Posterior cingulate gyrus (tissue), 11 donors: ENCODE results near the gene THAP11.
"Not testable (repeated sequence)": the region's sequence is repeated elsewhere in the genome, so short reads cannot be mapped to it uniquely, and the experiment has no call there.

ENCODE experiments used
- DNase-seq, 10 donors: peaks; one replicate each; pipeline versions ENCODE4 v3.0.0 to v3.0.0-alpha.2; 2020 to 2021; ENCODE audit warnings: mixed read lengths in 3 of 10
- intact Hi-C: fragments of 100-400 bp; cut with DNase I; formaldehyde crosslinking; loops from one replicate; pipeline ENCODE4 v1.15.1; 2023

THAP11 gene

DNA sequence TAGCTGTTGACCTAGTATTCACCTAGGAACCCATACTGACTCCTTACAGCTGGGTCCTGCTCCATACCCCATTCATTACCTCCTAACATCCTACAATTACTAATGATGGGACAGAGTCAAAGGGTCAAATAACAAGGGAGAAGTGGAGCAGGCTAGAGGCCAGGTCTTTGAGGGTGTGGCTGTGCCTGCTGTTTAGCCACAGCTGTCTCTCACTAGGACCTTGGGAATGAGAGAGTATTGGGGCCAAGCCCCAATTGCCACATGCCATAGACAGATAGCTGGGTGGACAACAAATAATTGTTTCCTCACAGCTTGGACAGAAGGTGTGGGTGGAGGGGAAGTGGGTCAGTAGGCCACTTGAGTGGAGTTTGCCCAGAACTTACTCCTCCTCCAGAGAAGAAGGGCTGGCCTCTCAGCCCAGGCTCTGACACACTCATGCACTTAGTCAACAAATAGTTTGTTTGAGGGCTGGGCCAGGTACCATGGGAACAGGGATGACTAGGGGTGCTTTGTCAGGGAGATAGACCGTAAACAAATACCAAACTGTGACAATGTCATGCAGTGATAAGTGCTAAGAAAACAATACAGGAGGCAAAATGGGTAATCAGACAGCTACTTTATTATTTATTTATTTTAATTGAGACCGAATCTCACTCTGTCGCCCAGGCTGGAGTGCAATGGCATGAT is 15.6 kb downstream of the THAP11 start:
- intact Hi-C loops: no loop called here

DNA sequence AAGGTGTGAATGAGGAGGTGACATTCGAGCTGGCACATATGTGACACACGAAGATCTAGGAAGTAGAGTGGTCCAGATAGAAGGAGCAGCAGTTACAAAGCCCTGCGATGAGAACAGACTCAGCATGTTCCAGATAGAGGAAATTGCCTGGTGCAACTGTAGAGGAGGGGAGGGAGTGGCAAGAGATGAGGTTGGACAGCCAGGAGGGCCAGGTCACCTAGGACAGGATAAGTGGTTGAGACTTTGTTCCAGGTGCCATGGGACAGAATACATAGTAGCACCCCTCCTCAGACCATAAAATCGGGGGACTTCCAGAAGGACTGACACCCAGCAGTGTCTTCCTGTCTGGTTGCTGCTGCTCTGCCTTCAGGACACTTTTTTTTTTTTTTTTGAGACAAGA is 16.4 kb downstream of the THAP11 start:
- intact Hi-C loops: no loop called here
- no peak for DNase-seq

More for the DNA sequence above, 15.6 kb downstream of the THAP11 start:
- DNase-seq: no peak

DNA sequence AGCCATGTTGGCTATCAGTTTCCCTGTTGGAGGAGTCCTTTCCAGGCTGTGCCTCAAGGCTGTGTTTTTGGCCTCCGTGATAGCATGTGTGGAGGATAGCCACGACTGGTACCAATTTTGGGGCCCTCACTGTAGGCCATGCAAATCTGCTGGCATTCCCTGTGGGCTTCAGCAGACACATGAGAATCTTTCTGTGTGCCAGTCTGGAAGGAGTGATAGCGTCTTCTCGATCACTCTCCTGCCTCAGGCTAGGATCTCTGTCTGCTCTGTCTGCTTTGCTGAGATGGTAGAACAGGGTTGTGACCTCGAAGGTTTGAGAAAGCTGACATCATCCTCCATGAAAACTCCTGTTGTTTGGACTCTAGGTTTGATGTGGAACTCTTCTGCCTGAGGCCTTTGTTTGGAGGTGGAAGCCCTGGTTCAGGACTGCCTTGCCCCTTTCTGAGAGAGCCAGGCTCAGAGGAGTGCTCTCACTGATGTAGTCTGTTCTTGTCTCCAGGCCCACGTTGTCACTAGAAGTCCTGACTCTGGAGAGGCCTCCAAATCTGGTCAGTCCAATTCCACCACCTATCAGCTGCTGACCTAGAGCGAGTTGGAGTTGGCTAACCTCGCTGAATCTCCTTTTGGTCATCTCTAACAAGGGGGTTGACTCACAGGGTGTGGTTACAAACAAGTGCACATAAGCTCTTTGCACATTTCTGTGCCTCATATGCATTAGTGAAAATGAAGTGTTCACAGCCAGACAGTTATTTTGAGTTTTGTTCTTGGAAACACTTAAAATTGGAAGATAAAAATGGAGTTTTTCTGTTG is 18.7 kb downstream of the THAP11 start:
- DNase-seq: no peak
- intact Hi-C loops: no loop called here

DNA sequence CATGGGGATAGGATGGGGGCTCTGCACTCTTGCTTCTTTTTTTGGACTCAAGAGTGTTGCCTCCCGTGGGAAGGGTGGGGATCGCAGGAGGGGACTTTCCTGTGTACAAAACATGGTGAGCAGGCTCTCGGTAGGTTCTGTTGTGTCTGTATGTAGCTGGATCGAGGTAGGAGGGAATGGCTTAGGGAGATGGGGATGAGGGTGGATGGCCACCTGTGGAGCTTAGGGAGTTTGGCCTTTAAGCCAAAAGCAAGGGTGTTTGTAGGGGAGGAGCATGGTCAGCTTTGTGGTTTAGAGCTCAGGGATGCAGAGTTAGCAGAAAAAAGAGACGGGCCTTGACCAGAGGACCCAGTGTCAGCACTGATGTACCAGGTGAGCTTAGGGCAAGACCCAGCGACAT is 19.8 kb downstream of the THAP11 start:
- no peak for DNase-seq
- intact Hi-C loops: no loop called here

DNA sequence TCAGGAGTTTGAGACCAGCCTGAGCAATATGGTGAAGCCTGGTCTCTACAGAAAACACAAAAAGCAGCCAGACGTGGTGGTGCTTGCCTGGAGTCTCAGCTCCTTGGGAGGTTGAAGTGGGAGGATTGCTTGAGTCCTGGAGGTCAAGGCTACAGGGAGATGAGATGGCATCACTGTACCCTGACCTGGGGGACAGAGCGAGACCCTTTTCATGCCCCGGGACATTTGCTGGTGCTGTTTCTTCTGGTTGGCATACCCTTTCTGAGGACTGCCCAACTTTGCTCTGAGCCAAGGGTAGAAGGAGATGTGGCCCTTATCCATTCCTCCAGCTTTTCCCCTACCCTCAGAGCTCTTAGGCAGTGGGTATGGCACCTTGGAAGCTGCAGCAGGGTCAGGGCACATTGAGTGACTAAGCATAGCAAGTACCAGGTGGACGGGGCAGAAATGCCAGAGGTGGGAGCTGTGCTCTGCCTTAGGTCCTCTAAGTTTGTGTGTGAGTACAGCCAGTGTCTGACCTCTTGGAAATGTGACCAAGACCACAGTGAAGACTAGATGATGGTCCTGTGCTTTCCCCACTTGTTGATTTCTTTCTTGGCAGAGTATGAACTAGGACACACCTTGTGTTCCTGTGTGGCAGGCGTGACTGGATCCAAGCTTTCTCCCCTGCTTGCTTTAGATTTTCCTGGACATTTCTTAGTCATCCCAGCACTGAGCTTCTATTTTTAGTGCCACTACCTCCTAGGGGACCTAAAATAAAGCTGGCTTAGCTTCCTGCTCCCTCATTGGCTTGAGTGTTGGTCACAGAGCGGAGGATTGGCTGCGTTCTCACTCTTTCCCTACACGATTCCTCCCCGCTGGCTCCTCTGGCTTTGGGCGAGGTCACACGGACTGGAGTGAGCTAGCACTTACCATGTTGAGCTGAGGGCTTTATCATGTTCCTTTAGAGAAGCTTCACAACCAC is 20.8 kb downstream of the THAP11 start:
- peak in 8 of 10 donors; percentile 49 to 94 (median 69) for DNase-seq
- intact Hi-C loops: no loop called here

DNA sequence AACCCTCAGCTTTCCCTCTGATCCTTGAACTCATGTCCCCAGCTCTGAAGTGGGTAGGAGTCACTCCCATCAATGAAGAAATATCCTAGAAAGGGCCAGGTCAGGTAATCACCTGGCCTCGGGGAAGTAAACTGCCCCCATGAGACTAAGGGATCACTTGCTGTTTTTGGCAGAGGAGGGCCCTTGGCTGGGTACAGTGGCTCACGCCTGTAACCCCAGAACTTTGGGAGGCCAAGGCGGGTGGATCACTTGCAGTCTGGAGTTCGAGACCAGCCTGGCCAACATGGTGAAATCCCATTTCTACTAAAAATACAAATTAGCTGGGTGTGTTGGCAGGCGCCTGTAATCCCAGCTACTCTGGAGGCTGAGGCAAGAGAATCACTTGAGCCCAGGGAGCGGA is 21.9 kb downstream of the THAP11 start:
- DNase-seq, intact Hi-C loops: not testable (repeated sequence)

DNA sequence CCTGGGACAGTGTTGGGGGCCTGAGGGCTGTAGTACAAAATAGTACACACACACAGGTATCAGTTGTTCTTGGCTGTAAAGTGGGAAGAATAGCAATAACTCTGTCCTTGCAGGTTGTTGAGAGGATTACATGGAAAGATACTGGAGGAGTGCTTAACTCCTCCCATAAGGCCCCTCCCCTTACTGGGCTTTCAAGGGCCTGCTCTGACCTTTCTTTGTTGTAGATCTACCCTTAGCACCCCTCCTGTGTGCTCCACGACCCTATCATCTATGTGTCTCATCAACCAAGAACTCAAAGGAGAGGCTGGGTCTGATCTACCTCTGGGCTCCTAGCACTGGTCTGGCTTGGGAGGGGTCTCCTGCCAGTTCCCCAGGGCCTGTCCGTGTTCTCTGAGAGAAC is 22.5 kb downstream of the THAP11 start:
- intact Hi-C loops: no loop called here
- DNase-seq: no peak

DNA sequence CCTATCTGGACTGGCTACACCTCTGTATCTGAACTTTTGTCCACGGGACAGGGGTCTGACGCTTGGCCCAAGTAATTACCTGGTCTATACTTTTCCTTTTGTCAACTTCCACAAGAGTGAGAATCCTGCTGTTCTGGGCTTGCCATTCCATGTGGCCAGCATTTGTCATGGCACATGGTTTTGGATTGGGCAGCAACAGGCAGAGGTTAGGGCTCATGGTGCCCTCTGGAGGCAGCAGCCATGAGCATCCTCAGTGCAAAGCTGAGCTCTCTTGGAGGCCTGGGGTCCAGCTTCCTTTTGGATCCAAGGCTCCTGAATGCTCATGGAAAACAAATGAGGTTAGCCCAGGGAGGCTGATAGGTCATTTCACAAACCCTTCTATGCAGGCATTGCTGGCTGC is 23.2 kb downstream of the THAP11 start:
- DNase-seq: no peak
- intact Hi-C loops: no loop called here

DNA sequence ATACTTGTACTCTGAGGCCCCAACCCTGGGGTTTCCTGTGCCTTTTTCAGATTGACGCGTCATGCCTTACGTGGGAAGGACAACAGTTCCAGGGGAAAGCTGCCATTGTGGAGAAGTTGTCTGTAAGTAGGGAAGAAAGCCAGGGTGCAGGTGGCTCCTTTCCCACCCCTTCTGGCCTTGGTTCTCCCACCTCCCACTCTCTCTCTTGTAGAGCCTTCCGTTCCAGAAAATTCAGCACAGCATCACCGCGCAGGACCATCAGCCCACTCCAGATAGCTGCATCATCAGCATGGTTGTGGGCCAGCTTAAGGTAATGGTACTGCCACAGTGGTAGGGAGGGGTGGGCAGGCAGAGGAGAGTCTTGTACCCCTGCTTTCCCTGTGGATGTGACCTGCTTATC is 26.2 kb downstream of the THAP11 start:
- DNase-seq: peak in 8 of 10 donors; percentile 30 to 90 (median 54)

DNA sequence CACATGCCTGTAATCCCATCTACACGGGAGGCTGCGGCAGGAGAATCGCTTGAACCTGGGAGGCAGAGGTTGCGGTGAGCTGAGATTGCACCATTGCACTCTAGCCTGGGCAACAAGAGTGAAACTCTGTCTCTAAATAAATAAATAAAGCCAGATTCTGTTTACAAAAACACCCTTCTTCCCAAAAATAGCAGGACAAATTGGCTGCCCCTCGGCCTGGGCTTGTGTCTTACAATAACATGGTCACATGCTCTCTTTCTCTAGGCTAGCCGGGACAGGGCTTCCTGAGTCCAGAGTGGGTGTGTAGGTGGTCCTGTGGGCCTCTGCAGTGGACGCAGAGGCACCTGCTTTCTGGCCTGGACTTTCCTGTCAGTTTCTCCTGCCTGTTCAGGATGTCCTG is 27.5 kb downstream of the THAP11 start:
- DNase-seq: no peak
- intact Hi-C loops: no loop called here

More for the DNA sequence above, 26.2 kb downstream of the THAP11 start:
- intact Hi-C loops: no loop called here

DNA sequence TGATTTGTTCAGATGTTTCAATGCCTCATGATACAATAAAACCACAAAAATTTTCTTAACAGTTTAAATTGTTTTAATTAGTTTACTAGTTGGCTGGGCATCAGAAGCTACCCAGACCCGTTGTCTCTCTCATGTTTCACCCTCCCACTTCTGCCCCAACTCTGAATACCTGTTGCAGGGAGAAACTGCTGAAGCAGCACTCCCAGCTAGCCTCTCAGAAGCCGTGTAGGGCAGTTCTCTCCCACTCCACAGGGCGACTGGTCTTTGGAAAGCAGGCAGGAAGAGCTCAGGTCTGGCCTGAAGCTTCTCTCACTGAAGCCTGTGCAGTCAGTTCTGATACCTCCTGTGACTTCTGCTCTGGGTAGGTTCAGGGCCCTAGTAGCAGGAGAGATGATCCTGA is 29.1 kb downstream of the THAP11 start:
- DNase-seq: no peak
- intact Hi-C loops: no loop called here

DNA sequence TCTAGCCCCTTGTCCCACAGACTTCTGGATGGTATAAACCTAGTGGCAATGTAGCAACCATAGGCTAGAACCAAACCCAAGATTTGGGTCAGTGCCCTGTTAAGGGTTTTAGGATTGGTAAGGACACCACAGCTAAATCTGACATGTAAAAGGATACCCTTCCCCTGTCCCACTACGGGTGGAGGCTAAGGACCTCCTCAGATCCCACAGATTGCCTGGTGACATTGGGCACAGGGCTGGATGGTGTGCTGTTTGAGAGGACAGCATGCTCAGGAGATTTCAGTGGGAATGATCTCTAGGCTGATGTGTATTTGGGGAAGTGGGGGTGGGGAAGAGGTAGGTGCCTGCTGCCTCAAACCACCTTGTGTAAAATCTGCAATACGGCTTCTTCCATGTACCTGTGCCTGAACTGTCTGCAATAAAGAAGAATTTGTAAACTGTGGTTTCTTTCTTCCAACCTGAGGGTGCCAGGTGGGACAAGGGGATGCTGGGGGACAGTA is 30.1 kb downstream of the THAP11 start:
- intact Hi-C loops: no loop called here
- no peak for DNase-seq

DNA sequence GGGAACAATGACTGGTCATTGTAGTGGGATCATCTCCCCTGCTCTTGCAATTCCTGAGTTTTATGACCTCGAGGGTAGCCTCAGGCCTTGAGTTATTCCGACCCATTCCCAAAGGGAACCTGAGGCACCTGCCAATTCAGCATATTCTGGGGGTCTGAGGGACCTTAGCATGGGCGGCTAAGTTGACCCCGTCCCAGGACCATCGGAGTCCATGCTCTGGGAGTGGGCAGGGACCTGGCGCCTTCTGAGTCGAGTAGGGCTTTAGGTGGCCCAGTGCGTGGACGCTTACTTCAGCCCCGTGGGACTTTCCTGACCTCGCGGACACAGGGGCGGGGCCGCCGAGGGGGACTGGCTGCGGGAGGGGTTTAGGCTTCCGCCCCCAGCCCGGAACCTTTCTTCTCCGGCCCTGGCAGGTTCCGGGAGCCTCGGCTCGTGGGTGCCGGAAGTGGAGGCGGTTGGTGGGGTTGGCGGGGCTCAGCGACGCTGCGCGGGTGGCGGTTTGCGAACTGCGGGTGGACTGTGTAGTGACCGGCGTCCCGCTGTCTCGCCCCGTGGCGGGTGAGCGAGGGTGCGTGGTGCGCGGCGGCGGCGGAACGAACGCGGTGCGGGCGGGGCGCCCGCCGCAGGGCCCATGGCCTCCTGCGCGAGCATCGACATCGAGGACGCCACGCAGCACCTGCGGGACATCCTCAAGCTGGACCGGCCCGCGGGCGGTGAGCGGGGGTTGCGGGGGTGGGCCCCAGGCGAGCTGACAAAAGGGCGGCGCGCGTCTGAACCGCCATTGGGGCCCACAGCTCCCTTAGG is 30.7 kb downstream of the THAP11 start, which contains the start of gene EDC4:
Gene EDC4 (plus strand): TSS at position 422 of the 804 bp plus-strand sequence. CDS start 210 bp downstream, at position 632.
- intact Hi-C loops: no loop called here
- DNase-seq: peak; percentile 71 to 96 (median 80)

DNA sequence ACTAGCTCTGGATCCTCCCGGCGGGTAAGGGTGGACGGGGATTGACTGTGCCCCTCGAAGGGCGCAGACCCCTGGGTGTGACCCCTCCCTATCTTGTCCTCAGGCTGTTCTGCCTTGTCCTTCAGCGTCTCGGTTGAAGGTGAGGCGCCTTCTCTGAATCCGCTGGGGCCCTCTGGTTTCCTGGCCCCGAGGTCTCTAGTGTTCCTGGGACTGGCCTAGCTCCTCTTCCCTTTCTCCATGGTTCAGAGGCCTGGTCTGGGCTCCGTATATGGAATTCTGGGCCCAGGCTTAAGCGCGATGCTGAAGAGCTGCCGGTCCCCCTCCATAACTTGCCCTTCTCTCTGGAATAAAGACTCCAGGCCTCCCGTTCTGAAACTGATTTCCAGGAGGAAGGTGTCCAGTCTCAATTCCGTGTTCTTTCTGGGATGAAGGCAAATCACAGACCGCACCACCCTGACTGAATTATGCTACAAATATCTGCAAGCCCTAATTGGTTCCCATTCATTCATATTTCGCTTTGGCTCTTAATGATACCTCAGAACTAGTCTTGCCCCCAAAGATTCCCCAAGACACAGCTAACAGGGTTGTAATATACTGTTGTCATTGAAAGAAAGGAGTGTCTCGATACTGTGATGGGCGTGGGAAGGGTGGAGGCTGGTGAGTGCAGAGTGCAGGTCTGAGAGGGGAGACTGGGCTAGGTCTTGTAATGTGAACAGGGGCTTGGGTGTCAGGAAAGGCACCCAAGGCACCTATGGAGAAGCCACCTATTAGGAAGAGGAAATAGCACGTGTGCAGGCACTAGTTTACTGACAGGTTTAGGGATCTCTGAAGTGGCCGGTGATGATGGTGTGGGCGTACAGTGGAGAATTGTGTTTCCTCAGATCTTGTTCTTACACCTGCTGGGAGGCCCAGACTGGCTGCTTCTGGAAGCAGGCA is 31.6 kb downstream of the THAP11 start:
- intact Hi-C loops: no loop called here
- DNase-seq: no peak

DNA sequence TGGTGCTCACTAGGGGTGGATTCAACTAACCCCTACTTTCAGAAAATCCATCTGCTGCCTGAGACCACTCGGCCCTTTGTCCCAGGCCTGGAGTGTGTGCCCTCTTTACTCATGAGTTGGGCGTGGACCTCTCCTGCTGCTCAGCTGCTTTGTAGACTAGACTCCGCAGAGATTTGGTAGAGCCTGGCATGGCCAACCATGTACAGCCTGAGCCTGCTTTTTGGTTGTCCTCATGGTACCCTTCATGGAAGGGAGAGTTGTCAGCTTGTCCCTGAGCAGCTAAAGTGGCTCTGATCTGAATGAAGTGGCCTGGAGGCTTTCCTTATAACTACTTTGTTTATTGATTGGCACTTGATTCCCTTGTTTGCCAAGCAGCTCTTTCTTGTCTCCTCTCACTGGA is 32.3 kb downstream of the THAP11 start:
- intact Hi-C loops: no loop called here

DNA sequence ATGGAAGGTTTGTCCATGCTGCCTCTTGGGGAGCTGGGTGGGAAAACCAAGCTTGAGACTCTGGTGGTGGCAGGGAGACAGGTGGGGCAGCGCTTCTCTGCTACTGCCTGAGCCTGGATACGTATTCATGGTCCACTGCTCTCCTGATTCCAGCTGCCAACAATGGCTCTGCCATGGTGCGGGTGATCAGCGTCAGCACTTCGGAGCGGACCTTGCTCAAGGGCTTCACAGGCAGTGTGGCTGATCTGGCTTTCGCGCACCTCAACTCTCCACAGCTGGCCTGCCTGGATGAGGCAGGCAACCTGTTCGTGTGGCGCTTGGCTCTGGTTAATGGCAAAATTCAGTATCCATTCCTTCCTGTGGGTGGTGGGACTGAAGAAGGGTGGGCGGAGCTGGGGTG is 34.9 kb downstream of the THAP11 start:
- intact Hi-C loops: no loop called here
- no peak for DNase-seq

More for the DNA sequence above, 32.3 kb downstream of the THAP11 start:
- DNase-seq: no peak

DNA sequence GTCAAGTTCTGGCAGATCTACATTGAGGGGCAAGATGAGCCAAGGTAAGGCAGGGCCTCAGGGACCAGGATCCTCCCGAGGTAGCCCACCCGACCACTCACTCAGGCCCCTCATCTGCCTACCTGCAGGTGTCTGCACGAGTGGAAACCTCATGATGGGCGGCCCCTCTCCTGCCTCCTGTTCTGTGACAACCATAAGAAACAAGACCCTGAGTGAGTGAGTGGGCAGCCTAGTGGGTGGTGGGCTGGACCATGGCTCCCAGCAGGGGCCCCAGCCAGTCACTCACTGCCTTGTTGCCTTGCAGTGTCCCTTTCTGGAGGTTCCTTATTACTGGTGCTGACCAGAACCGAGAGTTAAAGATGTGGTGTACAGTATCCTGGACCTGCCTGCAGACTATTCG is 36.1 kb downstream of the THAP11 start:
- DNase-seq: peak in 1 of 10 donors; percentile 42
- intact Hi-C loops: no loop called here

DNA sequence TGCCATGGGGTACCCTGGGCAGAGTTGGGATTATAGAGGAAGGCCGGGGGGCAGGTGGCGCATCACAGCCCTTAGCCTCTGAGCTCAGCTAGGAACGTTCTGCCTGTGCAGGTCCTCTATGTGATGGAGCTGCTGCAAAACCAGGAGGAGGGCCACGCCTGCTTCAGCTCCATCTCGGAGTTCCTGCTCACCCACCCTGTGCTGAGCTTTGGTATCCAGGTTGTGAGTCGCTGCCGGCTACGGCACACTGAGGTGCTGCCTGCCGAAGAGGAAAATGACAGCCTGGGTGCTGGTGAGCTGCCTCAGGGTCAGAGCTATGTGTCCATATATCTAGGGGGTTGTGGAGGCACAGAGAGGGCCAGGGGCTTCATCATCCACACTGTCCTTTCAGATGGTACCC is 36.7 kb downstream of the THAP11 start:
- DNase-seq: peak in 2 of 10 donors; percentile 29 to 66
- intact Hi-C loops: no loop called here

DNA sequence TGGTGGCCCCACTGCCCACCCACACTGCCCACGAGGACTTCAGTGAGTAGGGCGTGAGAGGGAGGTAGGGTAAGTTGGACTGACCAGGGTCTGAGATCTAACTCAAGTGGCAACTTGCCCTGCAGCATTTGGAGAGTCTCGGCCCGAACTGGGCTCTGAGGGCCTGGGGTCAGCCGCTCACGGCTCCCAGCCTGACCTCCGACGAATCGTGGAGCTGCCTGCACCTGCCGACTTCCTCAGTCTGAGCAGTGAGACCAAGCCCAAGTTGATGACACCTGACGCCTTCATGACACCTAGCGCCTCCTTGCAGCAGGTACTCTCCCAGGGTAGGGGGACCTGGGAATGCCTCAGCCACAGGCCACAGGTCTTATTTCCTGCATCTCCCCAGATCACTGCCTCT is 37.3 kb downstream of the THAP11 start:
- peak in 2 of 10 donors; percentile 45 to 57 for DNase-seq
- intact Hi-C loops: no loop called here
